Activated naive CD4-positive, alpha-beta T cell treated with anti-CD3 and anti-CD28 coated beads, Interleukin-2, amount 50 U/mL, for 72 hours (primary cell): ENCODE measurements around the gene MEPE. TPM values are rescaled to one million over a fixed set of nuclear protein-coding genes. Genes with fewer than 3 reads are reported as not detected.
"Not testable (repeated sequence)": the region's sequence is repeated elsewhere in the genome, so short reads cannot be mapped to it uniquely, and the experiment has no call there.

ENCODE experiments used
- ATAC-seq, 2 donors: fragments of 150-1000 bp; cut with Tn5 transposase; 2 replicates each; pipeline ENCODE4 v1.10.0; 2021; ENCODE audit warnings: mild to moderate bottlenecking in 2 of 2, moderate library complexity in 2 of 2
- DNase-seq, 2 donors: peaks; one replicate each; pipeline ENCODE4 v3.0.0; 2021 to 2022; ENCODE audit warnings: low spot score in 2 of 2
- H3K27ac Mint-ChIP-seq, 2 donors: one replicate each; pipeline ENCODE4 v1.8.0; 2022; ENCODE audit warnings: mild to moderate bottlenecking in 2 of 2, mixed read lengths in 2 of 2
- H3K36me3 Mint-ChIP-seq, 2 donors: one replicate each; pipeline ENCODE4 v1.8.0; 2022; ENCODE audit warnings: mixed read lengths in 2 of 2
- H3K9me3 Mint-ChIP-seq, 2 donors: one replicate each; pipeline ENCODE4 v1.8.0; 2022; ENCODE audit warnings: mixed read lengths in 2 of 2
- total RNA-seq, 2 donors: library from RNA; stranded (reverse); gene quantifications; one replicate each; pipeline ENCODE4 v1.2.3, GENCODE V29; 2022

The MEPE gene
- total RNA-seq, 2 donors from 2014 or later, result not detected

- no peaks in the 10 kb centered on the region for H3K36me3 Mint-ChIP-seq
- no peak overlapping the region for H3K27ac Mint-ChIP-seq
- ATAC-seq (no peak), DNase-seq (no peak)
- no peaks in the 10 kb centered on the region for H3K9me3 Mint-ChIP-seq
Measured at GRCh38 chr4:87862236-87862635, 29.5 kb downstream of the MEPE start.

DNA sequence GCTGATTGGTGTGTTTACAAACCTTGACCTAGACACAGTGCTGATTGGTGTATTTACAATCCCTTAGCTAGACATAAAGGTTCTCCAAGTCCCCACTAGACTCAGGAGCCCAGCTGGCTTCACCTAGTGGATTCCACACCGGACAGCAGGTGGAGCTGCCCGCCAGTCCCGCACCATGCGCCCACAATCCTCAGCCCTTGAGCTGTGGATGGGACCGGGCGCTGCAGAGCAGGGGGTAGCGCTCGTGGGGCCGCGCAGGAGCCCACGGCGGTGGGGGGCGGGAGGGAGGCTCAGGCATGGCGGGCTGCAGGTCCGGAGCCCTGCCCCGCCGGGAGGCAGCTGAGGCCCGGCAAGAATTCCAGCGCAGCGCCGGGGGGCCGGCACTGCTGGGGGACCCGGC is 30.7 kb downstream of the MEPE start:
- no peaks in the 10 kb centered on the region for H3K36me3 Mint-ChIP-seq
- no peaks in the 10 kb centered on the region for H3K9me3 Mint-ChIP-seq
- H3K27ac Mint-ChIP-seq, result no peak overlapping the region
- DNase-seq (no peak), ATAC-seq (no peak)

- no peak for ATAC-seq
- no peak overlapping the region for H3K27ac Mint-ChIP-seq
- no peaks in the 10 kb centered on the region for H3K36me3 Mint-ChIP-seq
- no peak for DNase-seq
- no peaks in the 10 kb centered on the region for H3K9me3 Mint-ChIP-seq
Measured at GRCh38 chr4:87864321-87864720, 31.6 kb downstream of the MEPE start.

DNA sequence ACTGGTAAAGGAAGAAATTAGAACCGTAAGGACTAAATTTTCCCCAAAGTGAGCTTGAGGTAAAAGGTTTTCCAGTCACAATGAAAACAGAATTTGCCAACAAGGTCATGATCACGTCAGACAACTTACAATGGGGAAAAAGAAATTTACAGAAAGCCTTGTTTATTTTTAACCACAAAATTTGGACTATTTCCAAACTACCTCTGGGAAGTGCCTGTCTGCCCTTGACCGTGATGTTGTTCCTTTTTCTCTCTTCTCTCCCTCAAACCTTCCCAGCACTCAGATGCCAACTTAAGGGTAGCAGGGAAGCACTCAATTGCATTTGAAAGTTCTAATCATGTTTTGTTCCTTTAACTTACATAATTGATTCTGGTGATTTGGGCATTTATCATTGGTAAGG is 32.5 kb downstream of the MEPE start:
- no peak overlapping the region for H3K27ac Mint-ChIP-seq
- no peaks in the 10 kb centered on the region for H3K9me3 Mint-ChIP-seq
- no peak for ATAC-seq
- no peaks in the 10 kb centered on the region for H3K36me3 Mint-ChIP-seq
- DNase-seq, result no peak

DNA sequence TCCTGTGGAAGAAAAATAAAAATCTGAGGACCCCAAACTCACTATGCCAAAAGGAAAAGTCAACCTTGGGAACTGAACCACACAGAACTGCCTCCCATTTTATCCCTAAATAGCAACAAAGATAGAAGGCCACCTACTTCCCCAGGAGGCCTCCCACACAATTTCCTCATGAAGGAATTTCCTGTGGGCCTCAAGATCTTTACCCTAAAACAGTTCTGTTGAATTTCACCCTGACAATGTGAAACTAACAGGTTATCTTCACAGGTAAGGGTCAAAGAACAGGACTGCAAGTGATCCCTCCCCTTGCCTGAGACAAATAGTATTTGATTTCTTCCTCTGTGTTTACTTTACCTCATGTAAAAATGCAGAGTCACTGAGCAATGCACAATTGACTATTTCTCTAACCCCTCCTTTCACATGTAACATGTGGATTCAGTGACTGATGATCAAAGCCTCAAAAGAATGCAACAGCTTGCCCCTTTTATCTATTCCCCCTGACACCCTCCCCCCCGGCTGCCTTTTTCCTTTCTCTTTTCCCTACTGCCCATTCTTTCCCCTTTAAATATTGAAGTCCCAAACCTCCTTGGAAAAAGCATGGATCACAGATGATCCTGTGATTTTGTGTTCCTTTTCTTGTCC is 33.3 kb downstream of the MEPE start:
- ATAC-seq (no peak), DNase-seq (no peak)
- H3K27ac Mint-ChIP-seq, result no peak overlapping the region
- H3K36me3 Mint-ChIP-seq, result no peaks in the 10 kb centered on the region
- H3K9me3 Mint-ChIP-seq, result no peaks in the 10 kb centered on the region

- DNase-seq (no peak), ATAC-seq (no peak)
- no peak overlapping the region for H3K27ac Mint-ChIP-seq
- no peaks in the 10 kb centered on the region for H3K36me3 Mint-ChIP-seq
- H3K9me3 Mint-ChIP-seq, result no peaks in the 10 kb centered on the region
Measured at GRCh38 chr4:87868522-87868921, 35.8 kb downstream of the MEPE start.

- Mint-ChIP-seq H3K9me3 (no peaks in the 10 kb centered on the region), H3K36me3 (no peaks in the 10 kb centered on the region), H3K27ac (no peak overlapping the region)
- ATAC-seq (no peak), DNase-seq (no peak)
Measured at GRCh38 chr4:87872028-87872427, 39.3 kb downstream of the MEPE start.

DNA sequence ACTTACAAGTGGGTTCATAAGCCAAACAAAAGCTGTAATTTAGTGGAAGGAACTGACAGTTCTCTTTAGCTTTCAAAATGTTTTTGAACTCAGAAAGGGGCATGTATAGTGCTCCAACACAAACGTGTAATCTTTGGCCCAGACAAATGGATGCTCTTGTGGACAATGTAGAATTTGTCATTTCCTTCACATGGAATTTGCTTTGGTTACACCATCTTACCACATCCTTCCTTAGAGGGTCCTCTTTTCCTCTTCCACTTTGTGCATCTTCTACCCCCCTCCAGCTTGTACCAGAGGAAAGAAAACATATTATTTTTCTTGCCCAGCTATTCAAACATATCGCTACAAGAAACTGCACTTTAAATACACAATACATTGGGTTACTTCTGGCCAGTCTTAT is 42.4 kb downstream of the MEPE start:
- DNase-seq, result no peak
- H3K27ac Mint-ChIP-seq, result no peak overlapping the region
- no peaks in the 10 kb centered on the region for H3K36me3 Mint-ChIP-seq
- no peak for ATAC-seq
- no peaks in the 10 kb centered on the region for H3K9me3 Mint-ChIP-seq

DNA sequence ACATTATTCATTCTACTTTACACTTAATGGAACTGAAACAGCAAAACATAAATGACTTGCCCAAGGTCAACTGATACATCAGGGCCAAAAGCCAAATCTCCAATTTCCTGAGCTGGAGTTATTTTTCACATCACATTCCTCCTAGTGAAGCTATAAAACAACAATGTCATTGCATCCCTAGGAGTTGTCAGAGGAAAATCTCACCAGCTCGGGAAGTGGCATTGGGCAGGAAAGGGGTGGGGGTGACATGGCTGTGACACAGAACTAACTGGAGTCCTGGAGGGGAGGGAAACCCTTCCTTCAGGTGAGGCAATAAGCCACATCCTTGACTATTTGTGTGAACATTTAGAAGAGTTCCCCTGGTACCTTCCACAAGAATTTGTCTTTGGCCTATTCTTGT is 47.3 kb downstream of the MEPE start:
- no peaks in the 10 kb centered on the region for H3K9me3 Mint-ChIP-seq
- DNase-seq (no peak), ATAC-seq (no peak)
- no peaks in the 10 kb centered on the region for H3K36me3 Mint-ChIP-seq
- no peak overlapping the region for H3K27ac Mint-ChIP-seq

GRCh38 chr4:87881115-87881514 is 48.3 kb downstream of the MEPE start:
- Mint-ChIP-seq H3K36me3 (no peaks in the 10 kb centered on the region), H3K9me3 (no peaks in the 10 kb centered on the region), H3K27ac (no peak overlapping the region)
- DNase-seq (no peak), ATAC-seq (no peak)

GRCh38 chr4:87882321-87882720 is 49.6 kb downstream of the MEPE start:
- DNase-seq (no peak), ATAC-seq (no peak)
- H3K36me3 Mint-ChIP-seq, result no peaks in the 10 kb centered on the region
- no peaks in the 10 kb centered on the region for H3K9me3 Mint-ChIP-seq
- H3K27ac Mint-ChIP-seq, result no peak overlapping the region

DNA sequence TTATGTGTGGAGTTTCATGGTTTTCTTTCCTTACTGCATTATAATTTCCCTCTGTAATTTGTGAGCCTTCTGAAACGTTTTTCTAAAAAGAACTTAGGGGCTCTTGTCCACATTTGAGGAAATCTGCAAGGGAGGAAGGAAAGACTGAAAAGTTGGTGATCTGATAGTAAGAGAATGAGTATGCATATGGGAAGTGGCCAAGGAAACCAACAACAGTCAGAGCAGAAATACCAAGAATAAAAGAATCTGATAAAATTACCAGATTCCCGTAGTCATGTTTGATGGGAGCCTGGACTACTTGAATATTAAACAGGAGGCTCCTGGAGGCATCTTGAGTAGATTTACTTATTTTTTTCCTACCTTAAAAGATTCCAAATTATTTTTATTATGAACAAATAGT is 50.1 kb downstream of the MEPE start:
- H3K27ac Mint-ChIP-seq, result no peak overlapping the region
- ATAC-seq, result no peak

GRCh38 chr4:87884976-87885549 is 52.3 kb downstream of the MEPE start:
- Mint-ChIP-seq H3K27ac (no peak overlapping the region), H3K36me3 (peaks cover 0 to 10% of the 10 kb centered on the region in 2 donors), H3K9me3 (peaks cover 0 to 5% of the 10 kb centered on the region in 2 donors)
- ATAC-seq (no peak), DNase-seq (no peak)

More for the DNA sequence above, 50.1 kb downstream of the MEPE start:
- Mint-ChIP-seq H3K36me3 (no peaks in the 10 kb centered on the region), H3K9me3 (no peaks in the 10 kb centered on the region)
- no peak for DNase-seq

DNA sequence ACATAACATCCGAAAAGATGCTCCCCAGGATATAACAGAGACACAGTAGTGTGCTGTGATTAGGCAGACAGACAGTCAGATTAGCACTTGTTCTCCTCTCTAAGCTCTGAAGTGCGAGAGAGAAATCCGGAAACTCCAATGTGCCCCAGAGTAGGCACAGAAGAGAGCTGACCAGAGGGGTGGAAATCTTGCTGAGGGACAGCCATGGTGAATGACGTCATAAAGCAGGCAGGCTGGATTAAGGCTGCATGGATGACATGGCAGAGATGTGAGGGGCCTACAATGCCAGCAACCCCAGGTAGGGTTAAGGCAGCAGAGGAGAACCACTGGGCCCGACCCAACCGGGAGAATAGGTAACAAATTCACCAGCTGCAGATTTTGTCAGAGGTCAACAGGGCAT is 53.3 kb downstream of the MEPE start:
- Mint-ChIP-seq H3K36me3 (peaks cover 0 to 10% of the 10 kb centered on the region in 2 donors), H3K27ac (no peak overlapping the region), H3K9me3 (peaks cover 0 to 5% of the 10 kb centered on the region in 2 donors)
- ATAC-seq (no peak), DNase-seq (no peak)

GRCh38 chr4:87890753-87891152 is 58.0 kb downstream of the MEPE start:
- not testable (repeated sequence) for H3K27ac Mint-ChIP-seq

DNA sequence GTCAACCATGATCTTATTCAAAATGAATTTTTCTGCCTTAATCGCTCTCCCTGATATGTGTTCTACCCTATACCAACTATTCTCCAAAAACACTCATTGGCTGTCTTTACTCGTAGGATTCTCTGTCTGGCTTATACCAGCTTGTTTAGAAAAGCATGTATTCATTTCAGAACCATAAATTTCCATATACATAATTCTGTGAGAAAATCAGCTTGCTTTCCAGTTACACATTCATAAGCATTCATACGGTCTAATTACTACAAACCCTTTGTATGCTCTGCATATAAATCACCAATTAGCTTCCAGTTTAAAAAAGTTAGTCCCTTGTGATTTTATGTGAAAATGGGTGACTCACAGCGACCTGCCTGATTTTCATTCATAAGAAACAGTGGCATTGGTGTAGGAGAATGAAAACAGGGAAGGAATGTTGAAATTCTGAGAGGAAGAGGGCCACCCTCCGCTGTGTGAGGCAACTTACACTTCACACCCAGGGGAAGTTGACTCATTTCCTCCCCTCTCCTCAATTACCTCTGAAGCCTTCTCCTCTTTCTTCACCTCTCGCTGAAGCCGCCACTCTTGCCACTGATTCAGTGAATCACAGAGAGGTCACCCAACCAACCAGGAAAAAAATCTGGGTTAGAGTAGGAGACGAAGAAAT is 63.3 kb downstream of the MEPE start:
- H3K27ac Mint-ChIP-seq, result no peak overlapping the region
- H3K9me3 Mint-ChIP-seq, result peaks cover 5 to 11% of the 10 kb centered on the region in 2 donors
- H3K36me3 Mint-ChIP-seq, result peaks cover 0 to 5% of the 10 kb centered on the region in 2 donors
- DNase-seq (no peak), ATAC-seq (peak; percentile 96 to 97)

More at GRCh38 chr4:87890753-87891152, 58.0 kb downstream of the MEPE start:
- not testable (repeated sequence) for ATAC-seq, DNase-seq
- H3K36me3 Mint-ChIP-seq, result peaks cover 0 to 15% of the 10 kb centered on the region in 2 donors
- peaks cover 10 to 11% of the 10 kb centered on the region in 2 donors for H3K9me3 Mint-ChIP-seq
